T-helper 2 cell (primary cell): Measurements from ENCODE around the gene APLP1.
"Not testable (repeated sequence)": the region's sequence is repeated elsewhere in the genome, so short reads cannot be mapped to it uniquely, and the experiment has no call there.

Experiments used
- DNase-seq, 5 experiments: peaks; one replicate each; pipeline versions ENCODE4 v3.0.0 to v3.0.0-alpha.2; 2012 to 2022

APLP1 gene

GRCh38 chr19:35904311-35905068 is 36.1 kb downstream of the APLP1 start:
- DNase-seq, result no peak

GRCh38 chr19:35905178-35905727 is 36.9 kb downstream of the APLP1 start:
- DNase-seq, result no peak

GRCh38 chr19:35907377-35907745 is 39.0 kb downstream of the APLP1 start:
- no peak for DNase-seq

- no peak for DNase-seq
Measured at GRCh38 chr19:35908010-35908441, 39.7 kb downstream of the APLP1 start, which contains the start of gene TYROBP. TYROBP (minus strand) TSS chr19:35908295; CDS start chr19:35908228, 67 bp downstream.

GRCh38 chr19:35908973-35909683 is 40.8 kb downstream of the APLP1 start:
- no peak for DNase-seq

GRCh38 chr19:35909684-35910035 is 41.3 kb downstream of the APLP1 start:
- DNase-seq, result no peak

- not testable (repeated sequence) for DNase-seq
Measured at GRCh38 chr19:35910355-35910754, 42.0 kb downstream of the APLP1 start.

- DNase-seq, result no peak
Measured at GRCh38 chr19:35911173-35911572, 42.8 kb downstream of the APLP1 start.

GRCh38 chr19:35911790-35912189 is 43.4 kb downstream of the APLP1 start:
- DNase-seq, result no peak

- DNase-seq, result no peak
Measured at GRCh38 chr19:35913589-35913988, 45.2 kb downstream of the APLP1 start.

GRCh38 chr19:35915443-35915842 is 47.1 kb downstream of the APLP1 start:
- DNase-seq, result no peak

- no peak for DNase-seq
Measured at GRCh38 chr19:35919306-35919705, 50.9 kb downstream of the APLP1 start.

GRCh38 chr19:35921012-35921411 is 52.6 kb downstream of the APLP1 start:
- DNase-seq, result no peak

GRCh38 chr19:35925501-35925900 is 57.1 kb downstream of the APLP1 start:
- no peak for DNase-seq

- DNase-seq, result no peak
Measured at GRCh38 chr19:35928507-35928906, 60.1 kb downstream of the APLP1 start.
